NB4 (cell line): ENCODE measurements around the gene ANKRD42.

ENCODE experiments used
- DNase-seq: peaks from one replicate; pipeline ENCODE4 v3.0.0; 2010; ENCODE audit warnings: low read depth
- H3K4me3 ChIP-seq: one replicate; pipeline ENCODE4 v1.5.1; 2011; ENCODE audit warnings: mild to moderate bottlenecking, low read depth, low read length, moderate library complexity
- CTCF ChIP-seq: IDR thresholded peaks from one replicate; pipeline ENCODE4 v1.5.1; 2012; ENCODE audit warnings: low read depth, low read length
- MAX ChIP-seq: IDR thresholded peaks from 2 replicates; pipeline ENCODE4 v1.6.1; 2011; ENCODE audit warnings: low read depth, low read length
- MYC ChIP-seq: IDR thresholded peaks from 2 replicates; pipeline ENCODE4 v1.6.1; 2011; ENCODE audit warnings: low read depth, low read length
- POLR2A ChIP-seq: IDR thresholded peaks from 2 replicates; pipeline ENCODE4 v1.6.1; 2011; ENCODE audit warnings: mild to moderate bottlenecking; ENCODE audit not compliant: insufficient read length; ENCODE audit errors: extremely low read depth

Gene ANKRD42

DNA sequence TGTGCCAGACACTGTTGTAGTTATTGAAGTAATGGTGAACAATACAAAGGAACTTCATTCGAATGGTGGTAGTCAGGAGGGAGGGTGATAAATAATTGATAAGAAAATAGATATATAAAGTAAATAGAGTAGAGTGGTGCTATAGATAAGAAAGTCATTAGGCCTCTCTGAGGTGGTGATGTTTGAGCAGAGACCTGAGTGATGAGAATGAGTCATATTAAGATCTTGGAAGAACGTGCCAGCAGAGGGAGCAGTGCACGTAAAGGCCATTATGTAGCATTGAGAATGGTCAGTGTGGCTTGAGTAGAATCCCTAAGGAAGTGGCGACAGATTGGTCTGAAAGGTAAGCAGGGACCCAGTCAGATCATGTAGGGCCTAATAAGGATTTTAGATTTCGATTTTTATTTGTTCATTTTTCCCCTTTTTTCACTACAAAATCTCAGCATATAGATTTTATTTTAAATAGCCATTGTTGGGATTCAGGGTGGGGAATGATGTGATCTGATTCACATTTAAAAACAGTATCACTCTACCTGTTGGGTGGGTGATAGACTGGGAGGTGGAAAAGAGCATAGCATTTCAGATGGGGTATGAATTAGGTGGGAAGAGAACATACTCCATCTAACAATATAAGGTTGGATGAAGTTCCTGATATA is 47.9 kb downstream of the ANKRD42 start:
- peak; percentile 67 for DNase-seq
- TF ChIP-seq POLR2A = no peak
- no peak for TF ChIP-seq MAX
- TF ChIP-seq CTCF = peak; percentile 86
- no peak overlapping the region for H3K4me3 ChIP-seq

GRCh38 chr11:83249445-83249844 is 55.9 kb downstream of the ANKRD42 start:
- DNase-seq = no peak
- no peak for TF ChIP-seq MAX
- no peak for TF ChIP-seq MYC
- no peak for TF ChIP-seq POLR2A
- no peak for TF ChIP-seq CTCF
- H3K4me3 ChIP-seq = no peak overlapping the region

DNA sequence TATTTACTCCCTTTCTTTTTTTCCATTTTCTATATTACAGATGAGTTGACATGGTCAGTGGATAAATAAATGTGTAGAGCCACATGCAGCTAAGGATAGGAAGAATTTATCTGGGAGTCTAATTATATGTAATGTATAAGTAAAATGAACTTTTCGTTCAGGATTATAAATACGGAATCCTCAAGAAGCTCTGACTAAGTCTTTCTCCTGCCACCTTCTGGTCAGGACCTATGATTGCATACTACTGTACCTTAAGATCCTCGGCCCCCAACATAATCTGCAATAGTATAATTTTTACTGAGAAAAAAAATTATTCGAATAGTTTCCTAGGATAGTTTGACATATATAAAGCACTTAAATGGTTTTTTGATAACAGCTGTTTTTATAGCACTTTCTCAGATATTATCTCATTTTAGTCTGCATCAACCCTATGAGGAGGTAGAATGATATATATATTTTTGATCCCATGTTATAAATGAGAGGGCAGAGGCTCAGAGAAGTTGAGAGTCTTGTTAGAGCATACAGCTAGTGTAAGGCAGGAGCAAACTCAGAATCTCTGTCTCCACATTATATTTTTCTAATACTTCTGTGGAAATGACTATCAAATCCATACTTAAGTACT is 56.6 kb downstream of the ANKRD42 start:
- no peak for TF ChIP-seq MAX
- TF ChIP-seq CTCF = peak; percentile 81
- H3K4me3 ChIP-seq = no peak overlapping the region
- peak; percentile 61 for DNase-seq

DNA sequence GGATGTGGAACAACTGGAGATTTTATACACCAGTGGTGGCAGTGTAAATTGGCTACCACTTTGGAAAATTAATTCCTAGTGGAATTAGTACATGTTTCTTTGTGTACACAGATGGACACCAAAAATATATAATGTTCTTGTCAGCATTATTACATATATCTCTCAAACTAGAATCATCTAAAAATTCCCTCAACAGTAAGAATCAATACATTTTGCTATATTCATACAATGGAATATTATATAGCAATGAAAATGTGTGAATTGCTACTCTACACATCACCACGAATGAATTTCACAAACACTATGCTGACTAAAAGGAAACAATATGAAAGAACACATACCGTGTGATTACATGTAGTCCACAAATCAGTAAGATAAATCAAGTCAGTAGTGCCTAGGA is 58.8 kb downstream of the ANKRD42 start:
- TF ChIP-seq MAX = no peak
- no peak for TF ChIP-seq CTCF
- no peak for TF ChIP-seq POLR2A
- no peak for TF ChIP-seq MYC
- H3K4me3 ChIP-seq = no peak overlapping the region
- no peak for DNase-seq

DNA sequence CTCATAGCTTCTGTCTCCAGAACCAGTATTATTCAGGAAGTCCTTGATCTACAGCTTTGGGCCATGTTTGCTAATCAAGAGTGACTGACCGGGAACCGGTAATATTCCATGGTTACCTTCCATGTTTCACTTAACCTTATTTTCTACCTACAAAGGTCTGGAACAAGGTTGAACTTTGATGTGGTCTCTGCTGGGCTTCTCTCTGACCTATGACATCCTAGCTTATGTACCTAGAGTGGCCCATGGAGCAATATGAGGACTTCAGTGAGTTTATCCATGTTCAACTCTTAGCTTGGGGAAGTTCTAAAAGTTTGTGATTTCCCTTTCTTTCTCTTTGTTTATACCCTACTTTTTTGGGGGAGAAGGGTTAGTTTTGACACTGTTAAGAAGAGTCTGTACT is 59.4 kb downstream of the ANKRD42 start:
- H3K4me3 ChIP-seq = no peak overlapping the region
- TF ChIP-seq MAX = no peak
- TF ChIP-seq POLR2A = no peak
- no peak for TF ChIP-seq CTCF
- no peak for DNase-seq

DNA sequence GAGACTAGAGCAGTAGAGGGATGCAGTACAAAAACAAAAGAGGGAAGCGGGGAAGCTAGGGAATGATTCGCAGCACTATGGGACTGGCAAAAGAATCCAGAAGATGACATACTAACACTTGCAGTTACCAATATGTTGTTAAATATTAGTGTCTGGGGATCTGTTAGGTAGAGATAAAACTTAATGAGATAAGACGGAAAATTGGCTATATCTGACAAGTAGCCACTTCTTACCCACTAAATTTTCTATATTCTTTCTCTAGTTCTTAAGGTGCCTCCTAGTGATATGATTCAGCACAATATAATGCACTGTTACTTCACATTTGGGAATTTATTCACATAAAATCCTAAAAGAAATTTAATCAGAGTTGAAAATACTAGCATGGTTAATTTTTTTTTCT is 61.9 kb downstream of the ANKRD42 start:
- H3K4me3 ChIP-seq = no peak overlapping the region
- no peak for TF ChIP-seq MAX
- no peak for TF ChIP-seq MYC
- TF ChIP-seq CTCF = no peak
- TF ChIP-seq POLR2A = no peak
- DNase-seq = no peak
